ENCODE data around the gene CAPZA3.

- TF ChIP-seq CTCF (conservative IDR thresholded peaks at IDR 0.05; ENCODE audit: low read depth, low read length) (no peak), EZH2 (IDR thresholded peaks at IDR 0.05; ENCODE audit: low read length, unreplicated experiment) (no peak), EZH2phosphoT487 (IDR thresholded peaks at IDR 0.05; ENCODE audit: borderline replicate concordance, low read length) (no peak)
Observed at GRCh38 chr12:18700271-18700670, 37.6 kb upstream of the CAPZA3 start.

Measured in PC-3 (cell line).